DOHH2 (cell line): Measurements from ENCODE around the gene RNF17.

ENCODE experiments used
- H3F3A ChIP-seq: fragments of 200-600 bp; sonication (generic), shearing (Covaris generic); 2 replicates; pipeline ENCODE4 v1.6.0; 2016; ENCODE audit warnings: antibody characterized with exemption, mild to moderate bottlenecking; ENCODE audit not compliant: control insufficient read depth, insufficient read depth
- H3K27ac ChIP-seq: fragments of 200-600 bp; sonication (generic); 2 replicates; pipeline ENCODE4 v1.5.1; 2014; ENCODE audit warnings: low read depth, mild to moderate bottlenecking, low read length, moderate library complexity
- H3K27me3 ChIP-seq: fragments of 200-600 bp; sonication (generic); 2 replicates; pipeline ENCODE4 v1.6.1; 2014; ENCODE audit warnings: mild to moderate bottlenecking, low read length, mixed read lengths; ENCODE audit not compliant: control insufficient read depth
- H3K36me3 ChIP-seq: fragments of 200-600 bp; sonication (generic); 2 replicates; pipeline ENCODE4 v1.6.1; 2014; ENCODE audit warnings: mild to moderate bottlenecking, low read length, moderate library complexity, mixed read lengths; ENCODE audit not compliant: control insufficient read depth
- H3K4me1 ChIP-seq: fragments of 200-600 bp; sonication (generic); 2 replicates; pipeline ENCODE4 v1.6.1; 2014; ENCODE audit warnings: mild to moderate bottlenecking, low read length, mixed read lengths; ENCODE audit not compliant: control insufficient read depth
- H3K4me2 ChIP-seq: fragments of 200-600 bp; sonication (generic); 2 replicates; pipeline ENCODE4 v1.6.0; 2014; ENCODE audit warnings: mild to moderate bottlenecking, low read length, moderate library complexity
- H3K4me3 ChIP-seq: fragments of 200-600 bp; sonication (generic); 2 replicates; pipeline ENCODE4 v1.5.1; 2014; ENCODE audit warnings: mild to moderate bottlenecking, low read length, mixed read lengths
- H3K79me2 ChIP-seq: fragments of 200-600 bp; sonication (generic); 2 replicates; pipeline ENCODE4 v1.6.1; 2014; ENCODE audit warnings: mild to moderate bottlenecking, low read length, mixed read lengths; ENCODE audit not compliant: control insufficient read depth
- H3K9me2 ChIP-seq: fragments of 200-600 bp; sonication (generic); replicated peaks from 2 replicates; pipeline ENCODE4 v1.6.1; 2014; ENCODE audit warnings: mild to moderate bottlenecking, low read length, mixed read lengths; ENCODE audit not compliant: control insufficient read depth
- H3K9me3 ChIP-seq: fragments of 200-600 bp; sonication (generic); 2 replicates; pipeline ENCODE4 v1.6.1; 2014; ENCODE audit warnings: antibody characterized with exemption, low read length, mixed read lengths; ENCODE audit not compliant: control insufficient read depth, insufficient read depth
- H4K20me1 ChIP-seq: fragments of 200-600 bp; sonication (generic); 2 replicates; pipeline ENCODE4 v1.6.0; 2014; ENCODE audit warnings: low read depth, mild to moderate bottlenecking, antibody characterized with exemption, low read length, moderate library complexity; ENCODE audit not compliant: control insufficient read depth, insufficient read depth
- EZH2phosphoT487 ChIP-seq: fragments of 200-600 bp; sonication (generic); IDR thresholded peaks from 2 replicates; pipeline ENCODE4 v1.6.1; 2017; ENCODE audit warnings: borderline replicate concordance, mild to moderate bottlenecking, antibody characterized with exemption, low read length, moderate library complexity, mixed read lengths
- TF ChIP-seq, protein P1 (sequence below): fragments of 200-600 bp; sonication (generic); IDR thresholded peaks from one replicate; pipeline ENCODE4 v1.5.1; 2014; ENCODE audit warnings: antibody characterized with exemption, mild to moderate bottlenecking, low read depth, low read length; ENCODE audit not compliant: poor library complexity, severe bottlenecking

The RNF17 gene

DNA sequence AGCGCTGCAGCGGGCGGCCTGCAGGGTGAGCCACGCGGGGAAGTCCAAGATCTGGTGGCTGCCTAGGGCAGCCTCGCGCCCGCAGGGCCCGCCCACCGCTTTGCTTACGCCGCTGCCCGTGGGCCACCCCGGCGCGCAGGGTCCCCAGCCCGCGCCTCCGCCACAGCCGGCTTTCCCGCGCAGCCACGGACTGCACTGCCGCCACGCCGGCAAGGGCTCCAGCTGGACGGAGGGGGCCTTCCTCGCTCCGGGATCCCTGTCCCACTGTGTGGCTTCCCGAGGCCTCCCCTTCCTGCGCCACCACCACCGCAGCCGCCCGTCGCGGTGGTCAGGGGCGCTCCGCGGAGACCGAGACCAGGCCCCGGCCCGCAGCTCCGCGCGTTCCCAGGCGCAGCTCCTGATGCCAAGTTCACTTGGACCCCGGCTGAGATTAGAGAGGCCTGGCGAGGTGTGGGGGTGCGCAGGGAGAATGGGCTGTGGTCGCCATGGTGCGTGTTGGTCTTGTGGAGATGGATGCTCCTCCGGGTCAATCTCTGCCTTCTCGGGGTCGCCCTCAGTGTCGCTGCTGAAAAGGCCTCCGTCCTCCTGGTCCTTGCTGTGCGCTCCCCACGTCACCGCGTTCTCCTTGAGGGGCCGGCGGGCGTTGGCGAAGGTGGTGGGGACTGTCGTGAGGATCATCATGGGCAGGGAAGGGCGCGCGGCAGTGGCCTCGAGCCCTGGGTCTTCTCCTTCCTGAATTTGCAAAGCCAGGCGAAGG, 17.9 kb upstream of the RNF17 start:
- Histone ChIP-seq H3K4me2 (no peak overlapping the region), H3F3A (no peaks in the 10 kb centered on the region)
- TF ChIP-seq, protein P1, sequence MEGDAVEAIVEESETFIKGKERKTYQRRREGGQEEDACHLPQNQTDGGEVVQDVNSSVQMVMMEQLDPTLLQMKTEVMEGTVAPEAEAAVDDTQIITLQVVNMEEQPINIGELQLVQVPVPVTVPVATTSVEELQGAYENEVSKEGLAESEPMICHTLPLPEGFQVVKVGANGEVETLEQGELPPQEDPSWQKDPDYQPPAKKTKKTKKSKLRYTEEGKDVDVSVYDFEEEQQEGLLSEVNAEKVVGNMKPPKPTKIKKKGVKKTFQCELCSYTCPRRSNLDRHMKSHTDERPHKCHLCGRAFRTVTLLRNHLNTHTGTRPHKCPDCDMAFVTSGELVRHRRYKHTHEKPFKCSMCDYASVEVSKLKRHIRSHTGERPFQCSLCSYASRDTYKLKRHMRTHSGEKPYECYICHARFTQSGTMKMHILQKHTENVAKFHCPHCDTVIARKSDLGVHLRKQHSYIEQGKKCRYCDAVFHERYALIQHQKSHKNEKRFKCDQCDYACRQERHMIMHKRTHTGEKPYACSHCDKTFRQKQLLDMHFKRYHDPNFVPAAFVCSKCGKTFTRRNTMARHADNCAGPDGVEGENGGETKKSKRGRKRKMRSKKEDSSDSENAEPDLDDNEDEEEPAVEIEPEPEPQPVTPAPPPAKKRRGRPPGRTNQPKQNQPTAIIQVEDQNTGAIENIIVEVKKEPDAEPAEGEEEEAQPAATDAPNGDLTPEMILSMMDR: no peak
- no peak for TF ChIP-seq EZH2phosphoT487

GRCh38 chr13:24746618-24747247, 17.2 kb upstream of the RNF17 start:
- Histone ChIP-seq H3K27me3 (peaks cover 8% of the 10 kb centered on the region), H3K27ac (no peak overlapping the region), H3K36me3 (no peaks in the 10 kb centered on the region), H3K9me3 (no peaks in the 10 kb centered on the region), H3K4me2 (no peak overlapping the region), H4K20me1 (no peaks in the 10 kb centered on the region), H3F3A (no peaks in the 10 kb centered on the region), H3K4me1 (no peaks in the 10 kb centered on the region), H3K9me2 (no peaks in the 10 kb centered on the region), H3K4me3 (no peak overlapping the region), H3K79me2 (no peaks in the 10 kb centered on the region)
- TF ChIP-seq, protein P1: no peak
- TF ChIP-seq EZH2phosphoT487: no peak

More for the DNA sequence above, 17.9 kb upstream of the RNF17 start:
- H4K20me1 ChIP-seq: no peaks in the 10 kb centered on the region
- H3K4me1 ChIP-seq: no peaks in the 10 kb centered on the region
- H3K27me3 ChIP-seq: peaks cover 8% of the 10 kb centered on the region
- no peak overlapping the region for H3K4me3 ChIP-seq
- H3K27ac ChIP-seq: no peak overlapping the region
- H3K9me3 ChIP-seq: no peaks in the 10 kb centered on the region
- H3K9me2 ChIP-seq: no peaks in the 10 kb centered on the region
- no peaks in the 10 kb centered on the region for H3K36me3 ChIP-seq
- no peaks in the 10 kb centered on the region for H3K79me2 ChIP-seq

- Histone ChIP-seq H3K4me2 (no peak overlapping the region), H3K36me3 (no peaks in the 10 kb centered on the region), H3K79me2 (no peaks in the 10 kb centered on the region), H3K27ac (no peak overlapping the region), H3K9me3 (no peaks in the 10 kb centered on the region), H4K20me1 (no peaks in the 10 kb centered on the region), H3K9me2 (no peaks in the 10 kb centered on the region), H3K4me1 (no peaks in the 10 kb centered on the region), H3F3A (no peaks in the 10 kb centered on the region), H3K4me3 (no peak overlapping the region), H3K27me3 (peaks cover 8% of the 10 kb centered on the region)
- TF ChIP-seq, protein P1: no peak
- TF ChIP-seq EZH2phosphoT487: no peak
These were observed 16.5 kb upstream of the RNF17 start for GRCh38 chr13:24747248-24748060.
